ENCODE results near the gene CMIP. TPM values are rescaled to one million over a fixed set of nuclear protein-coding genes. Genes with fewer than 3 reads are reported as not detected.

The CMIP gene
- total RNA-seq, 1 experiment from 2014 or later = 68.0 TPM

GRCh38 chr16:81454044-81454443 is 9.4 kb downstream of the CMIP start:
- H3K36me3 ChIP-seq (ENCODE audit: control insufficient read depth, insufficient read depth, low read length) = peaks cover 6% of the 10 kb centered on the region; the same call in 1 of the 2 replicates
- no peaks in the 10 kb centered on the region for H3K9me3 ChIP-seq
- Mint-ChIP-seq H3K4me1 (ENCODE audit: low read depth, unreplicated experiment) (peaks cover 28% of the 10 kb centered on the region), H3K4me3 (ENCODE audit: unreplicated experiment) (no peak overlapping the region), H3K27me3 (ENCODE audit: insufficient read depth, unreplicated experiment) (no peaks in the 10 kb centered on the region), H3K9me3 (ENCODE audit: unreplicated experiment) (no peaks in the 10 kb centered on the region), H3K27ac (ENCODE audit: unreplicated experiment) (no peak overlapping the region), H3K36me3 (ENCODE audit: insufficient read depth, unreplicated experiment) (peaks cover 31% of the 10 kb centered on the region)
- TF ChIP-seq, protein P1, sequence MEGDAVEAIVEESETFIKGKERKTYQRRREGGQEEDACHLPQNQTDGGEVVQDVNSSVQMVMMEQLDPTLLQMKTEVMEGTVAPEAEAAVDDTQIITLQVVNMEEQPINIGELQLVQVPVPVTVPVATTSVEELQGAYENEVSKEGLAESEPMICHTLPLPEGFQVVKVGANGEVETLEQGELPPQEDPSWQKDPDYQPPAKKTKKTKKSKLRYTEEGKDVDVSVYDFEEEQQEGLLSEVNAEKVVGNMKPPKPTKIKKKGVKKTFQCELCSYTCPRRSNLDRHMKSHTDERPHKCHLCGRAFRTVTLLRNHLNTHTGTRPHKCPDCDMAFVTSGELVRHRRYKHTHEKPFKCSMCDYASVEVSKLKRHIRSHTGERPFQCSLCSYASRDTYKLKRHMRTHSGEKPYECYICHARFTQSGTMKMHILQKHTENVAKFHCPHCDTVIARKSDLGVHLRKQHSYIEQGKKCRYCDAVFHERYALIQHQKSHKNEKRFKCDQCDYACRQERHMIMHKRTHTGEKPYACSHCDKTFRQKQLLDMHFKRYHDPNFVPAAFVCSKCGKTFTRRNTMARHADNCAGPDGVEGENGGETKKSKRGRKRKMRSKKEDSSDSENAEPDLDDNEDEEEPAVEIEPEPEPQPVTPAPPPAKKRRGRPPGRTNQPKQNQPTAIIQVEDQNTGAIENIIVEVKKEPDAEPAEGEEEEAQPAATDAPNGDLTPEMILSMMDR (IDR thresholded peaks at IDR 0.05; ENCODE audit: insufficient read depth in 1 of 2, low read depth in 1 of 2, low read length in 1 of 2, severe bottlenecking in 1 of 2, unreplicated experiment in 1 of 2) = no peak
- intact Hi-C loops (cut with micrococcal nuclease; ENCODE audit: unreplicated experiment) = no loop called here
- ChIA-PET CTCF (no interaction called here), POLR2A (no interaction called here)
- no peak for DNase-seq
- H3K4me3 ChIP-seq (ENCODE audit: low read depth, low read length) = no peak overlapping the region
- BruUV-seq (replicated peaks) = no TSS peak
- no peaks in the 10 kb centered on the region for H3K27me3 ChIP-seq (replicated peaks; ENCODE audit: control insufficient read depth, insufficient read depth, low read length)
- peaks cover 45% of the 10 kb centered on the region for H3K4me1 ChIP-seq

DNA sequence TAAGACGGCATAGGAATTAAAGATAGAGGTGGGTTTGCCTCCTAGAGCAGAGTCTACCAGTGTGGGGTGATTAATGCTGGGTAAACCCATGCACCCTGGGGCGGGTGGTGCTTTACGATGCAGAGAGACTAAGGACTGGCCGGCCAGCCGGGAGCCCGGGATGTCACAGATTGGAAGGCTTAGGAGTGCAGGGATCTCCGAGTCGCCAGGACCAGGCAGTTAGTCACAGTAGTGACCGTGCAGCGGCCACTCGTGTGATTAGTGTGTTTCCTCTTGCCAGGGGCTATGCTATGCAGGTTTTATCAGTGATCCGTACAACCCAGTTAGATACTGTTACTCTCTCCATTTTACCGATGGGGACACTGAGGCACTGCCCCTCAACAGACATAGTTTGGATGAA is 10.4 kb downstream of the CMIP start:
- Histone ChIP-seq H3K4me1 (peaks cover 35% of the 10 kb centered on the region), H3K9me3 (no peaks in the 10 kb centered on the region), H3K36me3 (ENCODE audit: control insufficient read depth, insufficient read depth, low read length) (peaks cover 6% of the 10 kb centered on the region; the same call in 1 of the 2 replicates), H3K27me3 (replicated peaks; ENCODE audit: control insufficient read depth, insufficient read depth, low read length) (no peaks in the 10 kb centered on the region), H3K4me3 (ENCODE audit: low read depth, low read length) (no peak overlapping the region)
- Mint-ChIP-seq H3K4me1 (ENCODE audit: low read depth, unreplicated experiment) (peaks cover 27% of the 10 kb centered on the region), H3K27ac (ENCODE audit: unreplicated experiment) (no peak overlapping the region), H3K9me3 (ENCODE audit: unreplicated experiment) (no peaks in the 10 kb centered on the region), H3K27me3 (ENCODE audit: insufficient read depth, unreplicated experiment) (no peaks in the 10 kb centered on the region), H3K36me3 (ENCODE audit: insufficient read depth, unreplicated experiment) (peaks cover 33% of the 10 kb centered on the region), H3K4me3 (ENCODE audit: unreplicated experiment) (no peak overlapping the region)
- ChIA-PET POLR2A (no interaction called here), CTCF (no interaction called here)
- BruUV-seq (replicated peaks) = no TSS peak
- TF ChIP-seq, protein P1 (IDR thresholded peaks at IDR 0.05; ENCODE audit: insufficient read depth in 1 of 2, low read depth in 1 of 2, low read length in 1 of 2, severe bottlenecking in 1 of 2, unreplicated experiment in 1 of 2) = no peak
- DNase-seq = no peak
- intact Hi-C loops (cut with micrococcal nuclease; ENCODE audit: unreplicated experiment) = no loop called here

- ChIA-PET CTCF (no interaction called here), POLR2A (no interaction called here)
- no peak for DNase-seq
- Mint-ChIP-seq H3K9me3 (ENCODE audit: unreplicated experiment) (no peaks in the 10 kb centered on the region), H3K4me1 (ENCODE audit: low read depth, unreplicated experiment) (peaks cover 31% of the 10 kb centered on the region), H3K4me3 (ENCODE audit: unreplicated experiment) (no peak overlapping the region), H3K27ac (ENCODE audit: unreplicated experiment) (peak overlapping the region; percentile 17), H3K27me3 (ENCODE audit: insufficient read depth, unreplicated experiment) (no peaks in the 10 kb centered on the region), H3K36me3 (ENCODE audit: insufficient read depth, unreplicated experiment) (peaks cover 41% of the 10 kb centered on the region)
- BruUV-seq (replicated peaks) = no TSS peak
- Histone ChIP-seq H3K36me3 (ENCODE audit: control insufficient read depth, insufficient read depth, low read length) (peaks cover 10% of the 10 kb centered on the region; the same call in 1 of the 2 replicates), H3K4me1 (peaks cover 28% of the 10 kb centered on the region), H3K27me3 (replicated peaks; ENCODE audit: control insufficient read depth, insufficient read depth, low read length) (no peaks in the 10 kb centered on the region), H3K4me3 (ENCODE audit: low read depth, low read length) (no peak overlapping the region), H3K9me3 (no peaks in the 10 kb centered on the region)
- TF ChIP-seq, protein P1 (IDR thresholded peaks at IDR 0.05; ENCODE audit: insufficient read depth in 1 of 2, low read depth in 1 of 2, low read length in 1 of 2, severe bottlenecking in 1 of 2, unreplicated experiment in 1 of 2) = no peak
- intact Hi-C loops (cut with micrococcal nuclease; ENCODE audit: unreplicated experiment) = no loop called here
These were observed 11.3 kb downstream of the CMIP start for GRCh38 chr16:81455720-81456494.
